K562 (cell line): Measurements from ENCODE around the gene APLF.

Source experiments
- POLR2AphosphoS5 ChIP-seq: IDR thresholded peaks from 2 replicates; pipeline ENCODE4 v1.6.1; 2011; ENCODE audit warnings: mild to moderate bottlenecking, low read depth, low read length, moderate library complexity; ENCODE audit not compliant: control insufficient read depth, insufficient read depth
- PRMT5 ChIP-seq: sonication (generic); formaldehyde crosslinking; IDR thresholded peaks from 2 replicates; pipeline ENCODE4 v1.5.0; 2020; ENCODE audit warnings: missing genetic modification reagents
- ZC3H11A ChIP-seq: IDR thresholded peaks from 2 replicates; pipeline ENCODE4 v1.6.1; 2012; ENCODE audit warnings: low read depth, low read length, improper control_type of control experiment
- ZNF766 ChIP-seq: fragments of 200-800 bp; sonication (Bioruptor generic); conservative IDR thresholded peaks from 2 replicates; pipeline ENCODE4 v1.6.1; 2016; ENCODE audit warnings: missing genetic modification characterization, missing compliant biosample characterization

GRCh38 chr2:68434981-68435380 lies 32.4 kb upstream of the APLF start:
- no peak for TF ChIP-seq POLR2AphosphoS5
- TF ChIP-seq ZC3H11A = no peak
- no peak for TF ChIP-seq PRMT5 (CRISPR knock-in tag)
- no peak for TF ChIP-seq ZNF766
